IMR-90 (cell line): Measurements from ENCODE around the gene MNAT1. TPM values are rescaled to one million over a fixed set of nuclear protein-coding genes. Genes with fewer than 3 reads are reported as not detected.

Source experiments
- ATAC-seq: fragments of 200-7000 bp; cut with Tn5 transposase; 2 replicates; pipeline ENCODE4 v1.9.1; 2020; ENCODE audit warnings: low read depth, mild to moderate bottlenecking, moderate library complexity
- BruUV-seq: library from RNA; stranded (reverse); fragments of 400-500 nt; replicated peaks from 2 replicates; lab custom pipeline; 2021; lab: Mats Ljungman, UMichigan
- CTCF ChIA-PET: fragments of 300-600 bp; formaldehyde crosslinking; extraction: SDS; loops from one replicate; lab custom pipeline; 2021; ENCODE audit warnings: antibody characterized with exemption; lab: Yijun Ruan, JAX
- POLR2A ChIA-PET: fragments of 300-600 bp; sonication (Branson Sonifier 250); formaldehyde crosslinking; loops from one replicate; lab custom pipeline; 2022; ENCODE audit warnings: antibody characterized with exemption; ENCODE audit not compliant: unreplicated experiment; lab: Charles Lee
- DNase-seq: peaks from one replicate; pipeline ENCODE4 v3.0.0; 2013
- H2AFZ ChIP-seq: replicated peaks from 2 replicates; pipeline ENCODE3; 2013; ENCODE audit warnings: low read length, mild to moderate bottlenecking; ENCODE audit not compliant: poor library complexity
- H2AK5ac ChIP-seq: 2 replicates; pipeline ENCODE4 v1.6.1; 2013; ENCODE audit warnings: low read depth, low read length, inconsistent platforms
- H2AK9ac ChIP-seq: replicated peaks from 2 replicates; pipeline ENCODE3; 2013; ENCODE audit warnings: mild to moderate bottlenecking, low read depth, low read length, moderate library complexity; ENCODE audit not compliant: poor library complexity
- H2BK120ac ChIP-seq: 2 replicates; pipeline ENCODE4 v1.6.1; 2013; ENCODE audit warnings: low read depth, low read length, inconsistent platforms
- H2BK15ac ChIP-seq: 3 replicates; pipeline ENCODE4 v1.6.1; 2013; ENCODE audit warnings: low read depth, low read length, inconsistent platforms
- H2BK20ac ChIP-seq: 2 replicates; pipeline ENCODE4 v1.6.1; 2013; ENCODE audit warnings: low read depth, mild to moderate bottlenecking, inconsistent platforms, low read length, moderate library complexity
- H2BK5ac ChIP-seq: 2 replicates; pipeline ENCODE4 v1.6.1; 2013; ENCODE audit warnings: mild to moderate bottlenecking, low read depth, low read length, inconsistent platforms; ENCODE audit not compliant: poor library complexity, severe bottlenecking
- H3K14ac ChIP-seq: replicated peaks from 2 replicates; pipeline ENCODE4 v1.6.1; 2013; ENCODE audit warnings: low read depth, low read length, inconsistent platforms
- H3K18ac ChIP-seq: 2 replicates; pipeline ENCODE4 v1.6.1; 2013; ENCODE audit warnings: low read depth, low read length, control low read depth
- H3K23ac ChIP-seq: 2 replicates; pipeline ENCODE4 v1.6.1; 2013; ENCODE audit warnings: low read depth, low read length, inconsistent platforms
- H3K27ac ChIP-seq: 2 replicates; pipeline ENCODE4 v1.5.1; 2013; ENCODE audit warnings: mild to moderate bottlenecking, control low read depth, low read length; ENCODE audit not compliant: insufficient read depth
- H3K27me3 ChIP-seq: 2 replicates; pipeline ENCODE4 v1.6.1; 2013; ENCODE audit warnings: low read length; ENCODE audit not compliant: control insufficient read depth, insufficient read depth
- H3K36me3 ChIP-seq: 2 replicates; pipeline ENCODE4 v1.6.1; 2013; ENCODE audit warnings: low read length, mixed read lengths; ENCODE audit not compliant: control insufficient read depth, insufficient read depth
- H3K4ac ChIP-seq: 2 replicates; pipeline ENCODE4 v1.6.1; 2013; ENCODE audit warnings: low read depth, low read length, inconsistent platforms
- H3K4me1 ChIP-seq: 2 replicates; pipeline ENCODE4 v1.6.1; 2013; ENCODE audit warnings: low read length, mixed read lengths; ENCODE audit not compliant: control insufficient read depth, insufficient read depth
- H3K4me2 ChIP-seq: 2 replicates; pipeline ENCODE4 v1.6.1; 2013; ENCODE audit warnings: low read depth, mild to moderate bottlenecking, control low read depth, low read length, moderate library complexity
- H3K4me3 ChIP-seq: 2 replicates; pipeline ENCODE4 v1.5.1; 2013; ENCODE audit warnings: low read depth, mild to moderate bottlenecking, control low read depth, low read length, moderate library complexity; ENCODE audit not compliant: insufficient read depth
- H3K56ac ChIP-seq: 2 replicates; pipeline ENCODE4 v1.6.1; 2013; ENCODE audit warnings: low read length, inconsistent platforms; ENCODE audit not compliant: insufficient read depth; ENCODE audit errors: extremely low read depth
- H3K79me1 ChIP-seq, 2 experiments: 2 replicates each; pipeline ENCODE4 v1.6.1; 2013; ENCODE audit warnings: low read length in 2 of 2, inconsistent platforms in 1 of 2, low read depth in 1 of 2
- H3K9ac ChIP-seq: 2 replicates; pipeline ENCODE4 v1.6.1; 2013; ENCODE audit warnings: low read depth, low read length, control low read depth
- H3K9me1 ChIP-seq: 2 replicates; pipeline ENCODE4 v1.6.1; 2013; ENCODE audit warnings: low read length, inconsistent platforms; ENCODE audit not compliant: insufficient read depth
- H3K9me3 ChIP-seq: 2 replicates; pipeline ENCODE4 v1.6.1; 2013; ENCODE audit warnings: low read length; ENCODE audit not compliant: control insufficient read depth, insufficient read depth
- H4K20me1 ChIP-seq: 2 replicates; pipeline ENCODE4 v1.6.1; 2013; ENCODE audit warnings: low read length, inconsistent platforms; ENCODE audit not compliant: insufficient read depth
- H4K5ac ChIP-seq: 2 replicates; pipeline ENCODE4 v1.6.1; 2013; ENCODE audit warnings: mild to moderate bottlenecking, low read depth, low read length, control low read depth
- H4K8ac ChIP-seq, 2 experiments: 2 replicates each; pipeline ENCODE4 v1.6.1; 2013; ENCODE audit warnings: low read depth in 2 of 2, low read length in 2 of 2, control low read depth in 1 of 2, inconsistent platforms in 1 of 2
- H4K91ac ChIP-seq: 2 replicates; pipeline ENCODE4 v1.6.1; 2013; ENCODE audit warnings: low read depth, low read length, inconsistent platforms; ENCODE audit not compliant: insufficient read depth
- MAZ ChIP-seq: IDR thresholded peaks from 2 replicates; pipeline ENCODE4 v1.6.1; 2012; ENCODE audit warnings: low read depth, mild to moderate bottlenecking, low read length, improper control_type of control experiment, moderate library complexity, borderline replicate concordance
- RAD21 ChIP-seq: IDR thresholded peaks from 2 replicates; pipeline ENCODE4 v1.6.1; 2012; ENCODE audit warnings: low read length, improper control_type of control experiment
- RCOR1 ChIP-seq: IDR thresholded peaks from 2 replicates; pipeline ENCODE4 v1.6.1; 2012; ENCODE audit warnings: mild to moderate bottlenecking, low read length, improper control_type of control experiment; ENCODE audit not compliant: insufficient replicate concordance
- WGBS, 2 experiments: methylation state at CpG; one replicate each; pipeline versions ENCODE4 v1.1.5 to v1.1.7; 2013; ENCODE audit warnings: missing lambda C conversion rate in 2 of 2; ENCODE audit not compliant: insufficient read length in 1 of 2; ENCODE audit errors: extremely low coverage in 2 of 2; 5-methylcytosine and 5-hydroxymethylcytosine counted together
- dilution Hi-C: fragments of 300-500 bp; cut with HindIII; formaldehyde crosslinking; loops from one replicate; pipeline ENCODE4 v1.14.3; 2018; ENCODE audit warnings: low sequenced_read_pairs; ENCODE audit not compliant: unreplicated experiment
- in situ Hi-C: fragments of 300-500 bp; cut with MboI; formaldehyde crosslinking; loops from 3 replicates; pipeline ENCODE4 v1.14.3; 2019; ENCODE audit warnings: low sequenced_read_pairs, inconsistent platforms, mixed read lengths
- intact Hi-C: fragments of 100-400 bp; cut with micrococcal nuclease; formaldehyde crosslinking; loops from 2 replicates; pipeline ENCODE4 v1.10.0; 2022
- polyA plus RNA-seq, 3 experiments: library from polyadenylated mRNA; depleted of rRNA; stranded (reverse); fragments of >200 nt; gene quantifications; 2 replicates each; pipeline ENCODE4 v1.2.3, GENCODE V29; 2012; ENCODE audit warnings: low replicate concordance in 1 of 3
- total RNA-seq: library from RNA; depleted of rRNA; stranded (reverse); fragments of >200 nt; gene quantifications from 2 replicates; pipeline ENCODE4 v1.2.3, GENCODE V29; 2012

The MNAT1 gene
- total and polyA plus RNA-seq, 2 of the 4 experiments (the other 2 are of a cell fraction) = 48.2 to 53.0 TPM

DNA sequence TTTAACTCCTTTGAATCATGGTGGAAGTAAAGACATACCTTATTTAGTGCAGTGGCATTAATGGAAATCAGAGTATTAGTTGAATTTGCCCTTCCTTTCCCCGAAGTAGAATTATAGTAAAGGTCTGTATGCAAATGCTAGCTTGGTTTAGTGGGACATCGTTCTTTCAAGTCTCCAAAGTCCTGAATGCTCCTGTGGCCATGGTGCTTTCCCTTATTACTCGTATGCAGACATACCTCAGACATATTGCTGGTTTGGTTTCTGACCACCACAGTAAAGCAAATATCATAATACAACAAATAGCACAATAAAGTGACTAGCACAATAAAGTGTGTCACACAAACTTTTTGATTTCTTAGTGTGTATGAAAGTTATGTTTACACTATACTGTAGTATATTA, 52.3 kb downstream of the MNAT1 start:
- no peak overlapping the region for H3K4ac ChIP-seq
- no peak overlapping the region for H2AFZ ChIP-seq
- no peak overlapping the region for H3K4me2 ChIP-seq
- intact Hi-C loops = no loop called here
- no peak overlapping the region for H3K23ac ChIP-seq
- H3K9ac ChIP-seq = no peak overlapping the region
- H3K27ac ChIP-seq = no peak overlapping the region
- TF ChIP-seq MAZ (no peak), RCOR1 (no peak), RAD21 (no peak)
- ChIA-PET CTCF (no interaction called here), POLR2A (no interaction called here)
- H3K18ac ChIP-seq = no peak overlapping the region
- H3K36me3 ChIP-seq = no peaks in the 10 kb centered on the region
- H2BK15ac ChIP-seq = no peak overlapping the region
- no peak overlapping the region for H4K91ac ChIP-seq
- no peaks in the 10 kb centered on the region; the same call in 1 of the 2 replicates for H4K20me1 ChIP-seq
- H2AK9ac ChIP-seq = no peak overlapping the region
- DNase-seq = no peak
- no peaks in the 10 kb centered on the region for H3K27me3 ChIP-seq
- WGBS, 2 experiments = no CpG with 5 or more reads among the region's 3 CpGs
- no peak for ATAC-seq
- in situ Hi-C loops = no loop called here
- no TSS peak for BruUV-seq
- no peak overlapping the region for H3K14ac ChIP-seq
- H2AK5ac ChIP-seq = no peak overlapping the region
- peaks cover 1% of the 10 kb centered on the region; the same call in 1 of the 2 replicates for H3K4me1 ChIP-seq
- H3K79me1 ChIP-seq = peaks cover 46 to 59% of the 10 kb centered on the region in 2 experiments
- H3K4me3 ChIP-seq = no peak overlapping the region
- H3K56ac ChIP-seq = no peak overlapping the region
- H2BK5ac ChIP-seq = no peak overlapping the region
- no peak overlapping the region for H4K5ac ChIP-seq
- dilution Hi-C loops = no loop called here
- H4K8ac ChIP-seq = no peak overlapping the region
- no peaks in the 10 kb centered on the region for H3K9me3 ChIP-seq
- H2BK120ac ChIP-seq = no peak overlapping the region
- H2BK20ac ChIP-seq = no peak overlapping the region
- peaks cover 3% of the 10 kb centered on the region; the same call in 1 of the 2 replicates for H3K9me1 ChIP-seq
